GM23338 (cell line): Measurements from ENCODE around the gene PNPLA7. TPM values are rescaled to one million over a fixed set of nuclear protein-coding genes. Genes with fewer than 3 reads are reported as not detected.

Experiments used
- ATAC-seq: fragments of 200-7000 bp; cut with Tn5 transposase; 3 replicates; pipeline ENCODE4 v1.9.1; 2020
- DNase-seq: peaks from one replicate; pipeline ENCODE4 v3.0.0-alpha.2; 2015; ENCODE audit warnings: low spot score
- H2AFZ ChIP-seq: fragments of 200-600 bp; sonication (generic); 2 replicates; pipeline ENCODE4 v1.8.0; 2016; ENCODE audit warnings: antibody characterized with exemption, mild to moderate bottlenecking, moderate library complexity
- H3F3A ChIP-seq: fragments of 200-600 bp; sonication (generic); replicated peaks from 2 replicates; pipeline ENCODE4 v1.8.0; 2017; ENCODE audit warnings: antibody characterized with exemption, mixed run types, low read depth
- H3K27ac ChIP-seq: fragments of 200-600 bp; sonication (generic); 2 replicates; pipeline ENCODE4 v1.6.1; 2016; ENCODE audit warnings: low read depth
- H3K27me3 ChIP-seq: fragments of 200-600 bp; sonication (generic); 2 replicates; pipeline ENCODE4 v1.8.0; 2016; ENCODE audit warnings: mild to moderate bottlenecking, mixed run types, moderate library complexity; ENCODE audit not compliant: insufficient read depth
- H3K36me3 ChIP-seq: fragments of 200-600 bp; sonication (generic); 2 replicates; pipeline ENCODE4 v1.8.0; 2016; ENCODE audit warnings: mild to moderate bottlenecking; ENCODE audit not compliant: insufficient read depth
- H3K4me1 ChIP-seq: fragments of 200-600 bp; sonication (generic); 2 replicates; pipeline ENCODE4 v1.8.0; 2016; ENCODE audit warnings: mild to moderate bottlenecking, moderate library complexity; ENCODE audit not compliant: insufficient read depth
- H3K4me2 ChIP-seq: fragments of 200-600 bp; sonication (generic); 2 replicates; pipeline ENCODE4 v1.7.1; 2017; ENCODE audit warnings: mixed run types
- H3K4me3 ChIP-seq: fragments of 200-600 bp; sonication (generic); 2 replicates; pipeline ENCODE4 v1.6.1; 2016; ENCODE audit warnings: mixed run types
- H3K79me2 ChIP-seq: fragments of 200-600 bp; sonication (generic); replicated peaks from 2 replicates; pipeline ENCODE4 v1.8.0; 2017; ENCODE audit warnings: mild to moderate bottlenecking; ENCODE audit not compliant: insufficient read depth
- H3K9me2 ChIP-seq: fragments of 200-600 bp; sonication (generic); 2 replicates; pipeline ENCODE4 v1.8.0; 2017; ENCODE audit not compliant: insufficient read depth
- H4K20me1 ChIP-seq: fragments of 200-600 bp; sonication (generic); replicated peaks from 2 replicates; pipeline ENCODE4 v1.8.0; 2017; ENCODE audit warnings: mild to moderate bottlenecking; ENCODE audit not compliant: insufficient read depth
- H3K27ac Mint-ChIP-seq: 2 replicates; pipeline ENCODE4 v1.8.0; 2020; ENCODE audit warnings: inconsistent platforms, mild to moderate bottlenecking, moderate library complexity, mixed read lengths
- H3K27me3 Mint-ChIP-seq: 3 replicates; pipeline ENCODE4 v1.8.0; 2022; ENCODE audit warnings: low read depth, mild to moderate bottlenecking, moderate library complexity, mixed read lengths, inconsistent platforms; ENCODE audit not compliant: insufficient read depth, poor library complexity
- H3K36me3 Mint-ChIP-seq: 3 replicates; pipeline ENCODE4 v1.8.0; 2021; ENCODE audit warnings: low read depth, mild to moderate bottlenecking, inconsistent platforms, moderate library complexity, mixed read lengths
- H3K4me1 Mint-ChIP-seq: 3 replicates; pipeline ENCODE4 v1.8.0; 2020; ENCODE audit warnings: mild to moderate bottlenecking, inconsistent platforms, mixed read lengths
- H3K4me3 Mint-ChIP-seq: 3 replicates; pipeline ENCODE4 v1.8.0; 2021; ENCODE audit warnings: moderate library complexity, mild to moderate bottlenecking, inconsistent platforms, mixed read lengths
- H3K9me3 Mint-ChIP-seq: 3 replicates; pipeline ENCODE4 v1.8.0; 2020; ENCODE audit warnings: moderate library complexity, mild to moderate bottlenecking, inconsistent platforms, mixed read lengths
- CTCF ChIP-seq, 2 experiments: fragments of 200-600 bp in 1 of 2; sonication (generic) in 1 of 2; conservative IDR thresholded peaks; 2 replicates each; pipeline versions ENCODE4 v1.5.1 to v1.6.1; 2016 to 2017; ENCODE audit warnings: antibody characterized with exemption in 2 of 2, low read depth in 2 of 2, mild to moderate bottlenecking in 2 of 2, moderate library complexity in 1 of 2
- ETS1 ChIP-seq: IDR thresholded peaks from 2 replicates; pipeline ENCODE4 v1.6.1; 2016; ENCODE audit warnings: antibody characterized with exemption
- EZH2 ChIP-seq: fragments of 200-600 bp; sonication (generic); IDR thresholded peaks from one replicate; pipeline ENCODE4 v1.8.0; 2017; ENCODE audit warnings: antibody characterized with exemption, mild to moderate bottlenecking, low read depth; ENCODE audit not compliant: unreplicated experiment
- EZH2phosphoT487 ChIP-seq: fragments of 200-600 bp; sonication (generic); IDR thresholded peaks from one replicate; pipeline ENCODE4 v1.8.1; 2018; ENCODE audit warnings: antibody characterized with exemption; ENCODE audit not compliant: unreplicated experiment
- JUNB ChIP-seq: IDR thresholded peaks from one replicate; pipeline ENCODE4 v1.6.1; 2016; ENCODE audit warnings: antibody characterized with exemption; ENCODE audit not compliant: unreplicated experiment
- NANOG ChIP-seq: IDR thresholded peaks from 2 replicates; pipeline ENCODE4 v1.6.1; 2016; ENCODE audit warnings: antibody characterized with exemption, borderline replicate concordance
- POLR2AphosphoS5 ChIP-seq: IDR thresholded peaks from 2 replicates; pipeline ENCODE4 v1.6.1; 2016; ENCODE audit warnings: antibody characterized with exemption, low read depth
- STAT1 ChIP-seq: IDR thresholded peaks from one replicate; pipeline ENCODE4 v1.6.1; 2016; ENCODE audit warnings: antibody characterized with exemption; ENCODE audit not compliant: unreplicated experiment
- ZNF331 ChIP-seq: fragments of 250-450 bp; sonication (Bioruptor Pico); IDR thresholded peaks from 2 replicates; pipeline ENCODE4 v1.5.0; 2020; ENCODE audit warnings: low read depth, mild to moderate bottlenecking, moderate library complexity
- ZNF462 ChIP-seq: fragments of 250-450 bp; sonication (Bioruptor Pico); IDR thresholded peaks from 2 replicates; pipeline ENCODE4 v1.5.0; 2020; ENCODE audit warnings: mild to moderate bottlenecking, moderate library complexity
- polyA plus RNA-seq: library from polyadenylated mRNA; unstranded; fragments of >200 nt; fragmentation: Nextera tagmentation; extraction: Ambion mirVana; gene quantifications from 2 replicates; pipeline ENCODE4 v1.2.1, GENCODE V29; 2016
- total RNA-seq: library from RNA; depleted of rRNA; stranded (reverse); fragments of >200 nt; shearing (Covaris generic); gene quantifications from 2 replicates; pipeline ENCODE4 v1.2.3, GENCODE V29; 2014

The PNPLA7 gene
- total and polyA plus RNA-seq, 2 experiments from 2014 or later = 0.45 to 0.80 TPM

- TF ChIP-seq ZNF462 (CRISPR knock-in tag) = no peak
- TF ChIP-seq EZH2phosphoT487 = no peak
- TF ChIP-seq JUNB = no peak
- no peak for TF ChIP-seq STAT1
- TF ChIP-seq ZNF331 = no peak
- TF ChIP-seq POLR2AphosphoS5 = no peak
- TF ChIP-seq EZH2 = no peak
These were observed 25.1 kb upstream of the PNPLA7 start (continued) for GRCh38 chr9:137575364-137575715.

- H3K4me3 Mint-ChIP-seq = no peak overlapping the region
- TF ChIP-seq NANOG (no peak), STAT1 (no peak), CTCF (conservative IDR thresholded peaks at IDR 0.05; ENCODE audit: low read depth in 2 of 2) (no peak), ETS1 (no peak)
- peaks cover 9% of the 10 kb centered on the region for H3K4me1 Mint-ChIP-seq
- Histone ChIP-seq H3K9me2 (no peaks in the 10 kb centered on the region), H4K20me1 (peaks cover 23% of the 10 kb centered on the region; the same call in 1 of the 2 replicates), H3K79me2 (peaks cover 44% of the 10 kb centered on the region), H3K27ac (no peak overlapping the region), H3K4me1 (peaks cover 11% of the 10 kb centered on the region), H3K36me3 (peaks cover 29% of the 10 kb centered on the region), H3K27me3 (no peaks in the 10 kb centered on the region), H3K4me3 (no peak overlapping the region), H3K4me2 (no peak overlapping the region), H3F3A (peaks cover 12% of the 10 kb centered on the region; the same call in 1 of the 2 replicates), H2AFZ (no peak overlapping the region)
- H3K36me3 Mint-ChIP-seq = peaks cover 63% of the 10 kb centered on the region
- DNase-seq (no peak), ATAC-seq (no peak)
- no peaks in the 10 kb centered on the region for H3K9me3 Mint-ChIP-seq
- no peak overlapping the region for H3K27ac Mint-ChIP-seq
- H3K27me3 Mint-ChIP-seq = peaks cover 13% of the 10 kb centered on the region
These were observed 24.0 kb upstream of the PNPLA7 start for GRCh38 chr9:137574192-137574591.
